Kidney epithelial cell (primary cell): Measurements from ENCODE around the gene TM2D3. TPM values are rescaled to one million over a fixed set of nuclear protein-coding genes. Genes with fewer than 3 reads are reported as not detected.

Source experiments
- DNase-seq: peaks from one replicate; pipeline ENCODE4 v3.0.0-alpha.2; 2010; ENCODE audit warnings: low read depth
- H3K27me3 ChIP-seq: 2 replicates; pipeline ENCODE4 v1.6.0; 2011; ENCODE audit warnings: low read length; ENCODE audit not compliant: control insufficient read depth, insufficient read depth
- H3K36me3 ChIP-seq: 2 replicates; pipeline ENCODE4 v1.5.1; 2011; ENCODE audit warnings: low read length; ENCODE audit not compliant: control insufficient read depth, insufficient read depth
- H3K4me3 ChIP-seq: 2 replicates; pipeline ENCODE4 v1.5.1; 2011; ENCODE audit warnings: low read depth, mild to moderate bottlenecking, control low read depth, low read length
- CTCF ChIP-seq: IDR thresholded peaks from 2 replicates; pipeline ENCODE4 v1.5.1; 2011; ENCODE audit warnings: mild to moderate bottlenecking, moderate library complexity, low read length, control low read depth, inconsistent platforms; ENCODE audit not compliant: insufficient read depth, poor library complexity, severe bottlenecking
- total RNA-seq: library from RNA; depleted of rRNA; stranded (reverse); fragments of >200 nt; gene quantifications from 2 replicates; pipeline ENCODE4 v1.2.3, GENCODE V29; 2015

The TM2D3 gene
- total RNA-seq, 1 donor from 2014 or later = 30.0 TPM

- no peaks in the 10 kb centered on the region for H3K27me3 ChIP-seq
- no peak for TF ChIP-seq CTCF
- H3K4me3 ChIP-seq = no peak overlapping the region
- H3K36me3 ChIP-seq = peaks cover 2% of the 10 kb centered on the region
- DNase-seq = no peak
These were observed 5.5 kb downstream of the TM2D3 start for GRCh38 chr15:101646672-101647071.

- Histone ChIP-seq H3K4me3 (no peak overlapping the region), H3K27me3 (no peaks in the 10 kb centered on the region), H3K36me3 (peaks cover 2% of the 10 kb centered on the region)
- peak; percentile 24 for TF ChIP-seq CTCF
- DNase-seq = no peak
These were observed 9.8 kb downstream of the TM2D3 start for GRCh38 chr15:101642361-101642760.

GRCh38 chr15:101641894-101642293 lies 10.3 kb downstream of the TM2D3 start:
- H3K27me3 ChIP-seq = no peaks in the 10 kb centered on the region
- H3K4me3 ChIP-seq = no peak overlapping the region
- TF ChIP-seq CTCF = no peak
- DNase-seq = peak; percentile 55
- H3K36me3 ChIP-seq = peaks cover 2% of the 10 kb centered on the region

GRCh38 chr15:101641129-101641764 lies 10.9 kb downstream of the TM2D3 start:
- no peak for DNase-seq
- Histone ChIP-seq H3K36me3 (no peaks in the 10 kb centered on the region), H3K27me3 (no peaks in the 10 kb centered on the region), H3K4me3 (no peak overlapping the region)
- TF ChIP-seq CTCF = peak; percentile 82

GRCh38 chr15:101639667-101640066 lies 12.5 kb downstream of the TM2D3 start:
- H3K4me3 ChIP-seq = no peak overlapping the region
- no peak for DNase-seq
- no peaks in the 10 kb centered on the region for H3K27me3 ChIP-seq
- TF ChIP-seq CTCF = no peak
- no peaks in the 10 kb centered on the region for H3K36me3 ChIP-seq

- DNase-seq = no peak
- no peak for TF ChIP-seq CTCF
- Histone ChIP-seq H3K36me3 (no peaks in the 10 kb centered on the region), H3K27me3 (no peaks in the 10 kb centered on the region), H3K4me3 (no peak overlapping the region)
These were observed 14.3 kb downstream of the TM2D3 start for GRCh38 chr15:101637919-101638318.
